Measurements from ENCODE around the gene KLF14.

DNA sequence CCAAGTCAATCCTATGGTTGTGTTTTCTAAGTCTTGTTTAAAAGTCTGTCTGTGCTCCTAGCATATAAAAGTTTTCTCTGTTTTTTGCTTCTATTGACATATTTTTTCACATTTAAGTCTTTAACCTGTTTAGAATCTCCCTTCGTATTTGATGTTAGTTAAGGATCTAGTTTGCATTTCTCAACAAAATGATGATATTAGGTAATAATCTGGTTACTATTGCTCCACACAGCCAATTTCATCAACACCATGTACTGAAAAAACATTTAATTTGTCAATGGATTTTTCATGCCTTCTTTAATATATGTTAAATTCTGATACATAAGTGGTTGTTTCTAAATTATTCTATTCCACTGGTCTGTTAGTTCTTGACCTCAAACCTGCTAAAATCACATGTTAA is 30.2 kb downstream of the KLF14 start:
- TF ChIP-seq, protein P1, sequence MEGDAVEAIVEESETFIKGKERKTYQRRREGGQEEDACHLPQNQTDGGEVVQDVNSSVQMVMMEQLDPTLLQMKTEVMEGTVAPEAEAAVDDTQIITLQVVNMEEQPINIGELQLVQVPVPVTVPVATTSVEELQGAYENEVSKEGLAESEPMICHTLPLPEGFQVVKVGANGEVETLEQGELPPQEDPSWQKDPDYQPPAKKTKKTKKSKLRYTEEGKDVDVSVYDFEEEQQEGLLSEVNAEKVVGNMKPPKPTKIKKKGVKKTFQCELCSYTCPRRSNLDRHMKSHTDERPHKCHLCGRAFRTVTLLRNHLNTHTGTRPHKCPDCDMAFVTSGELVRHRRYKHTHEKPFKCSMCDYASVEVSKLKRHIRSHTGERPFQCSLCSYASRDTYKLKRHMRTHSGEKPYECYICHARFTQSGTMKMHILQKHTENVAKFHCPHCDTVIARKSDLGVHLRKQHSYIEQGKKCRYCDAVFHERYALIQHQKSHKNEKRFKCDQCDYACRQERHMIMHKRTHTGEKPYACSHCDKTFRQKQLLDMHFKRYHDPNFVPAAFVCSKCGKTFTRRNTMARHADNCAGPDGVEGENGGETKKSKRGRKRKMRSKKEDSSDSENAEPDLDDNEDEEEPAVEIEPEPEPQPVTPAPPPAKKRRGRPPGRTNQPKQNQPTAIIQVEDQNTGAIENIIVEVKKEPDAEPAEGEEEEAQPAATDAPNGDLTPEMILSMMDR (IDR thresholded peaks at IDR 0.05), result no peak
- TF ChIP-seq TEAD4 (CRISPR knock-in tag; IDR thresholded peaks at IDR 0.05) (no peak), ZNF396 (CRISPR knock-in tag; IDR thresholded peaks at IDR 0.05; ENCODE audit: borderline replicate concordance) (no peak), FOXJ3 (CRISPR knock-in tag; IDR thresholded peaks at IDR 0.05; ENCODE audit: borderline replicate concordance) (no peak), TP53 (CRISPR knock-in tag; IDR thresholded peaks at IDR 0.05) (no peak), ETV6 (CRISPR knock-in tag; IDR thresholded peaks at IDR 0.05) (no peak), NR1H2 (CRISPR knock-in tag; IDR thresholded peaks at IDR 0.05) (no peak), MXD4 (CRISPR knock-in tag; IDR thresholded peaks at IDR 0.05; ENCODE audit: borderline replicate concordance) (no peak), ZNF121 (CRISPR knock-in tag; IDR thresholded peaks at IDR 0.05) (no peak)
- TF ChIP-seq, protein P2, sequence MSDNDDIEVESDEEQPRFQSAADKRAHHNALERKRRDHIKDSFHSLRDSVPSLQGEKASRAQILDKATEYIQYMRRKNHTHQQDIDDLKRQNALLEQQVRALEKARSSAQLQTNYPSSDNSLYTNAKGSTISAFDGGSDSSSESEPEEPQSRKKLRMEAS (CRISPR knock-in tag; IDR thresholded peaks at IDR 0.05), result no peak
- TF ChIP-seq, protein P3, sequence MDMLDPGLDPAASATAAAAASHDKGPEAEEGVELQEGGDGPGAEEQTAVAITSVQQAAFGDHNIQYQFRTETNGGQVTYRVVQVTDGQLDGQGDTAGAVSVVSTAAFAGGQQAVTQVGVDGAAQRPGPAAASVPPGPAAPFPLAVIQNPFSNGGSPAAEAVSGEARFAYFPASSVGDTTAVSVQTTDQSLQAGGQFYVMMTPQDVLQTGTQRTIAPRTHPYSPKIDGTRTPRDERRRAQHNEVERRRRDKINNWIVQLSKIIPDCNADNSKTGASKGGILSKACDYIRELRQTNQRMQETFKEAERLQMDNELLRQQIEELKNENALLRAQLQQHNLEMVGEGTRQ (CRISPR knock-in tag; IDR thresholded peaks at IDR 0.05), result no peak
- TF ChIP-seq, protein P4, sequence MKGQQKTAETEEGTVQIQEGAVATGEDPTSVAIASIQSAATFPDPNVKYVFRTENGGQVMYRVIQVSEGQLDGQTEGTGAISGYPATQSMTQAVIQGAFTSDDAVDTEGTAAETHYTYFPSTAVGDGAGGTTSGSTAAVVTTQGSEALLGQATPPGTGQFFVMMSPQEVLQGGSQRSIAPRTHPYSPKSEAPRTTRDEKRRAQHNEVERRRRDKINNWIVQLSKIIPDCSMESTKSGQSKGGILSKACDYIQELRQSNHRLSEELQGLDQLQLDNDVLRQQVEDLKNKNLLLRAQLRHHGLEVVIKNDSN (CRISPR knock-in tag; IDR thresholded peaks at IDR 0.05), result no peak
- TF ChIP-seq, protein P5, sequence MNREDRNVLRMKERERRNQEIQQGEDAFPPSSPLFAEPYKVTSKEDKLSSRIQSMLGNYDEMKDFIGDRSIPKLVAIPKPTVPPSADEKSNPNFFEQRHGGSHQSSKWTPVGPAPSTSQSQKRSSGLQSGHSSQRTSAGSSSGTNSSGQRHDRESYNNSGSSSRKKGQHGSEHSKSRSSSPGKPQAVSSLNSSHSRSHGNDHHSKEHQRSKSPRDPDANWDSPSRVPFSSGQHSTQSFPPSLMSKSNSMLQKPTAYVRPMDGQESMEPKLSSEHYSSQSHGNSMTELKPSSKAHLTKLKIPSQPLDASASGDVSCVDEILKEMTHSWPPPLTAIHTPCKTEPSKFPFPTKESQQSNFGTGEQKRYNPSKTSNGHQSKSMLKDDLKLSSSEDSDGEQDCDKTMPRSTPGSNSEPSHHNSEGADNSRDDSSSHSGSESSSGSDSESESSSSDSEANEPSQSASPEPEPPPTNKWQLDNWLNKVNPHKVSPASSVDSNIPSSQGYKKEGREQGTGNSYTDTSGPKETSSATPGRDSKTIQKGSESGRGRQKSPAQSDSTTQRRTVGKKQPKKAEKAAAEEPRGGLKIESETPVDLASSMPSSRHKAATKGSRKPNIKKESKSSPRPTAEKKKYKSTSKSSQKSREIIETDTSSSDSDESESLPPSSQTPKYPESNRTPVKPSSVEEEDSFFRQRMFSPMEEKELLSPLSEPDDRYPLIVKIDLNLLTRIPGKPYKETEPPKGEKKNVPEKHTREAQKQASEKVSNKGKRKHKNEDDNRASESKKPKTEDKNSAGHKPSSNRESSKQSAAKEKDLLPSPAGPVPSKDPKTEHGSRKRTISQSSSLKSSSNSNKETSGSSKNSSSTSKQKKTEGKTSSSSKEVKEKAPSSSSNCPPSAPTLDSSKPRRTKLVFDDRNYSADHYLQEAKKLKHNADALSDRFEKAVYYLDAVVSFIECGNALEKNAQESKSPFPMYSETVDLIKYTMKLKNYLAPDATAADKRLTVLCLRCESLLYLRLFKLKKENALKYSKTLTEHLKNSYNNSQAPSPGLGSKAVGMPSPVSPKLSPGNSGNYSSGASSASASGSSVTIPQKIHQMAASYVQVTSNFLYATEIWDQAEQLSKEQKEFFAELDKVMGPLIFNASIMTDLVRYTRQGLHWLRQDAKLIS (CRISPR knock-in tag; IDR thresholded peaks at IDR 0.05; ENCODE audit: borderline replicate concordance), result no peak
